Upper lobe of left lung (tissue), 6 donors: ENCODE data around the gene ASH1L. TPM values are rescaled to one million over a fixed set of nuclear protein-coding genes. Genes with fewer than 3 reads are reported as not detected.
A peak's percentile ranks its signal among the peaks of the same experiment; 100 is the strongest.
"Not testable (repeated sequence)": the region's sequence is repeated elsewhere in the genome, so short reads cannot be mapped to it uniquely, and the experiment has no call there.

Experiments used
- ATAC-seq, 2 donors: fragments of 200-7000 bp; cut with Tn5 transposase; one replicate each; pipeline ENCODE4 v1.9.1; 2022; ENCODE audit warnings: mild to moderate bottlenecking in 2 of 2, moderate library complexity in 2 of 2; ENCODE audit not compliant: low FRiP score in 2 of 2
- DNase-seq, 2 donors: peaks; one replicate each; pipeline ENCODE4 v3.0.0-alpha.2; 2019 to 2020
- H3K27ac ChIP-seq, 4 donors: fragments of 200-600 bp; sonication (generic); one replicate each; pipeline ENCODE4 v1.5.1; 2016 to 2019
- H3K27me3 ChIP-seq, 4 donors: fragments of 200-600 bp; sonication (generic); one replicate each; pipeline ENCODE4 v1.5.1; 2017 to 2019
- H3K36me3 ChIP-seq, 4 donors: fragments of 200-600 bp; sonication (generic); one replicate each; pipeline ENCODE4 v1.5.1; 2016 to 2019
- H3K4me1 ChIP-seq, 4 donors: fragments of 200-600 bp; sonication (generic); one replicate each; pipeline ENCODE4 v1.5.1; 2018 to 2019
- H3K4me3 ChIP-seq, 4 donors: fragments of 200-600 bp; sonication (generic); one replicate each; pipeline ENCODE4 v1.5.1; 2017 to 2019; ENCODE audit warnings: mild to moderate bottlenecking in 2 of 4, moderate library complexity in 1 of 4
- H3K9me3 ChIP-seq, 4 donors: fragments of 200-600 bp; sonication (generic); one replicate each; pipeline ENCODE4 v1.5.1; 2018 to 2019
- EP300 ChIP-seq, 4 donors: sonication (generic); formaldehyde crosslinking; IDR thresholded peaks; one replicate each; pipeline ENCODE4 v1.5.1; 2017; ENCODE audit warnings: antibody characterized with exemption in 4 of 4, control low read depth in 2 of 4
- POLR2A ChIP-seq, 4 donors: fragments of 450-650 bp; IDR thresholded peaks; one replicate each; pipeline ENCODE4 v1.5.1; 2016 to 2017; ENCODE audit warnings: antibody characterized with exemption in 4 of 4, mild to moderate bottlenecking in 2 of 4
- POLR2AphosphoS5 ChIP-seq, 2 donors: sonication (generic); formaldehyde crosslinking; IDR thresholded peaks; one replicate each; pipeline ENCODE4 v1.5.1; 2017; ENCODE audit warnings: antibody characterized with exemption in 2 of 2
- WGBS, 2 donors: methylation state at CpG; one replicate each; pipeline ENCODE4 v1.1.5; 2017 to 2018; 5-methylcytosine and 5-hydroxymethylcytosine counted together
- total RNA-seq, 6 donors: library from RNA; depleted of rRNA in 4 of 6; stranded (reverse); fragments of >200 nt in 4 of 6; gene quantifications; one replicate each; pipeline versions ENCODE4 v1.1.0 to v1.2.1, GENCODE V29; 2016 to 2021
- TF ChIP-seq, protein P1 (sequence below), 6 experiments: fragments of 450-650 bp in 4 of 6; fragments of 200-600 bp in 2 of 6; sonication (generic) in 2 of 6; IDR thresholded peaks; one replicate each; pipeline ENCODE4 v1.5.1; 2016 to 2019; ENCODE audit warnings: antibody characterized with exemption in 6 of 6
- donor health status: DM: no; HTN: no; CAD: no; lungs with moderate emphysema.
- donor health status: DM: no; HTN: yes; CAD: no; lungs with severe emphysema.

ASH1L gene, protein sequence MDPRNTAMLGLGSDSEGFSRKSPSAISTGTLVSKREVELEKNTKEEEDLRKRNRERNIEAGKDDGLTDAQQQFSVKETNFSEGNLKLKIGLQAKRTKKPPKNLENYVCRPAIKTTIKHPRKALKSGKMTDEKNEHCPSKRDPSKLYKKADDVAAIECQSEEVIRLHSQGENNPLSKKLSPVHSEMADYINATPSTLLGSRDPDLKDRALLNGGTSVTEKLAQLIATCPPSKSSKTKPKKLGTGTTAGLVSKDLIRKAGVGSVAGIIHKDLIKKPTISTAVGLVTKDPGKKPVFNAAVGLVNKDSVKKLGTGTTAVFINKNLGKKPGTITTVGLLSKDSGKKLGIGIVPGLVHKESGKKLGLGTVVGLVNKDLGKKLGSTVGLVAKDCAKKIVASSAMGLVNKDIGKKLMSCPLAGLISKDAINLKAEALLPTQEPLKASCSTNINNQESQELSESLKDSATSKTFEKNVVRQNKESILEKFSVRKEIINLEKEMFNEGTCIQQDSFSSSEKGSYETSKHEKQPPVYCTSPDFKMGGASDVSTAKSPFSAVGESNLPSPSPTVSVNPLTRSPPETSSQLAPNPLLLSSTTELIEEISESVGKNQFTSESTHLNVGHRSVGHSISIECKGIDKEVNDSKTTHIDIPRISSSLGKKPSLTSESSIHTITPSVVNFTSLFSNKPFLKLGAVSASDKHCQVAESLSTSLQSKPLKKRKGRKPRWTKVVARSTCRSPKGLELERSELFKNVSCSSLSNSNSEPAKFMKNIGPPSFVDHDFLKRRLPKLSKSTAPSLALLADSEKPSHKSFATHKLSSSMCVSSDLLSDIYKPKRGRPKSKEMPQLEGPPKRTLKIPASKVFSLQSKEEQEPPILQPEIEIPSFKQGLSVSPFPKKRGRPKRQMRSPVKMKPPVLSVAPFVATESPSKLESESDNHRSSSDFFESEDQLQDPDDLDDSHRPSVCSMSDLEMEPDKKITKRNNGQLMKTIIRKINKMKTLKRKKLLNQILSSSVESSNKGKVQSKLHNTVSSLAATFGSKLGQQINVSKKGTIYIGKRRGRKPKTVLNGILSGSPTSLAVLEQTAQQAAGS (N-terminal part only)
- 10 to 100 TPM; 43.5 to 68.8 (median 55.1) TPM for total RNA-seq

DNA sequence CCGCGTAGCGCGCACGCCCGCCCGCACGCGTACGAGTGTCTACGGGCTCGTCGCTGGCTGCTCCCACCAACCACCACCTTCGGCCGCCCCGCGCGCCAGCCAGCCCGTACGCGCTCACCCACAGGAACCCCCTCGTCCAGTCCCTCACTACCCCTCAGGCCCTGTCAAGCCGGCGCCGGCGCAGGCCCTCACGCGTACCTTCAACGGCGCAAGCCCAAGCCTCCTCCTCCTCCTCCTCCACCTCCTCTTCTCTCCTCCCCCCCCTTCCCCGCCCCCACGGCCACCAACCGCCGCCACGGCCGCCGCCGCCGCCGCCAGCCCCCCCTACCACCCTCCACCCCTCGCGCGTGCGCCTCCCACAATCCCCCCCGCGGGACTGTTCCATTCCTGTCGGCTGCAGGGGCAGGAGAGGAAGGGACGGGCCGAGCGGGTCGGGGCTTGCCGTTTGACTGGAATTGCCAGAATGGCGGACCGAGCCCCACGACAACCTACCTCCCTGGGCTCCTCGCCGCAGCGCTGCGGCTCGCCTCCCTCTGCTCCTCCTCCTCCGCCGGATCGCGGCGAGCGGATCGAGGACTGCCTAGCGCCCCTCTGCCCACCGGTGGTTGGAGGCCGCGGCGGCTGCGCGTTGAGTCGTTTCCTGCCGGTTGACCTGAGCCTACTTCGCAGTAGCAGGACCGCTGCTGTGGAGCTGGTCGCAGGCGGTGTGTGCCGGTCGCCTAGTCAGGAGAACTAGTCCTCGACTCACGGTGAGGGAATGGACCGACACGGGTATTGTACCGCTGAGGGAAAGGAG, at the start of gene ASH1L:
Gene ASH1L, minus strand, starts transcription at position 223 of the 796 bp plus-strand sequence. CDS start 41,284 bp downstream, outside the sequence.
- peaks cover 29 to 43% (median 32%) of the 10 kb centered on the region in 4 donors for H3K4me1 ChIP-seq
- H3K9me3 ChIP-seq = no peaks in the 10 kb centered on the region
- H3K36me3 ChIP-seq = no peaks in the 10 kb centered on the region
- H3K4me3 ChIP-seq = peak within 1 kb of the TSS; percentile 63 to 92 (median 82)
- peak within 1 kb of the TSS; percentile 97 to 98 (median 98) for H3K27ac ChIP-seq
- ATAC-seq (peak; percentile 96 to 97), DNase-seq (peak; percentile 94 to 98)
- H3K27me3 ChIP-seq = no peaks in the 10 kb centered on the region
- 0% methylated on average over 36 to 40 of the region's 87 CpGs for WGBS, 2 donors
- TF ChIP-seq, protein P1, sequence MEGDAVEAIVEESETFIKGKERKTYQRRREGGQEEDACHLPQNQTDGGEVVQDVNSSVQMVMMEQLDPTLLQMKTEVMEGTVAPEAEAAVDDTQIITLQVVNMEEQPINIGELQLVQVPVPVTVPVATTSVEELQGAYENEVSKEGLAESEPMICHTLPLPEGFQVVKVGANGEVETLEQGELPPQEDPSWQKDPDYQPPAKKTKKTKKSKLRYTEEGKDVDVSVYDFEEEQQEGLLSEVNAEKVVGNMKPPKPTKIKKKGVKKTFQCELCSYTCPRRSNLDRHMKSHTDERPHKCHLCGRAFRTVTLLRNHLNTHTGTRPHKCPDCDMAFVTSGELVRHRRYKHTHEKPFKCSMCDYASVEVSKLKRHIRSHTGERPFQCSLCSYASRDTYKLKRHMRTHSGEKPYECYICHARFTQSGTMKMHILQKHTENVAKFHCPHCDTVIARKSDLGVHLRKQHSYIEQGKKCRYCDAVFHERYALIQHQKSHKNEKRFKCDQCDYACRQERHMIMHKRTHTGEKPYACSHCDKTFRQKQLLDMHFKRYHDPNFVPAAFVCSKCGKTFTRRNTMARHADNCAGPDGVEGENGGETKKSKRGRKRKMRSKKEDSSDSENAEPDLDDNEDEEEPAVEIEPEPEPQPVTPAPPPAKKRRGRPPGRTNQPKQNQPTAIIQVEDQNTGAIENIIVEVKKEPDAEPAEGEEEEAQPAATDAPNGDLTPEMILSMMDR (IDR thresholded peaks at IDR 0.05) = peak in 5 of 6 experiments; percentile 16 to 63 (median 39)
- TF ChIP-seq POLR2AphosphoS5 (IDR thresholded peaks at IDR 0.05) (peak; percentile 96 to 98), EP300 (IDR thresholded peaks at IDR 0.05) (peak in 1 of 4 donors; percentile 11), POLR2A (IDR thresholded peaks at IDR 0.05) (peak; percentile 92 to 97 (median 94))

DNA sequence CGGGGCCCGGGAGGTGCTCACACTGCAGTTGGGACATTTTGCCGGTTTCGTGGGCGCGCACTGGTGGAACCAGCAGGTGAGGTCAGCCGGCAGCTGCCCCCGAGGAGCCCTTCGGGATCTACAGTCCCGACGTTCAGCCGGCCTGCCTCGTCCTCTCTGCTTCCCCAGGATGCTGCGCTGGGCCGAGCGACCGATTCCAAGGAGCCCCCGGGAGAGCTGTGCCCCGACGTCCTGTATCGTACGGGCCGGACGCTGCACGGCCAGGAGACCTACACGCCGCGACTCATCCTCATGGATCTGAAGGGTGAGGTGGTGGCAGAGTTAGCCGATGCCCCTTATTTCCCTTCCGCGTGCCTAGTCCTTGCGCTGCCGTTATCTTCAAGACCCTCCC, 47.6 kb upstream of the ASH1L start:
- H3K27ac ChIP-seq, H3K9me3 ChIP-seq, H3K27me3 ChIP-seq, DNase-seq, H3K4me1 ChIP-seq: not testable (repeated sequence)
- Histone ChIP-seq H3K36me3 (peaks cover 0 to 13% (median 6%) of the 10 kb centered on the region in 4 donors), H3K4me3 (peak overlapping the region in 3 of 4 donors; percentile 60 to 77 (median 63))
- peak; percentile 27 to 53 for ATAC-seq
- WGBS, 2 donors = no CpG with 5 or more reads among the region's 33 CpGs

GRCh38 chr1:155609515-155610256, 47.1 kb upstream of the ASH1L start, which contains the start of gene MSTO1:
MSTO1 (plus strand) TSS chr1:155610218; CDS start chr1:155610249, 31 bp downstream.
- peaks cover 0 to 5% (median 0%) of the 10 kb centered on the region in 4 donors for H3K4me1 ChIP-seq
- H3K9me3 ChIP-seq = no peaks in the 10 kb centered on the region
- DNase-seq (peak; percentile 96 to 98), ATAC-seq (peak; percentile 99)
- 7 to 22% methylated on average over 16 to 43 of the region's 47 CpGs for WGBS, 2 donors
- H3K36me3 ChIP-seq = peaks cover 0 to 13% (median 6%) of the 10 kb centered on the region in 4 donors
- H3K27me3 ChIP-seq = no peaks in the 10 kb centered on the region
- peak within 1 kb of the TSS; percentile 56 to 83 (median 64) for H3K27ac ChIP-seq
- peak; percentile 54 to 69 for TF ChIP-seq POLR2AphosphoS5 (IDR thresholded peaks at IDR 0.05)
- TF ChIP-seq, protein P1 (IDR thresholded peaks at IDR 0.05) = peak in 1 of 6 experiments; percentile 11
- peak in 2 of 4 donors; percentile 33 to 51 for TF ChIP-seq POLR2A (IDR thresholded peaks at IDR 0.05)
- TF ChIP-seq EP300 (IDR thresholded peaks at IDR 0.05) = no peak
- peak within 1 kb of the TSS; percentile 60 to 79 (median 70) for H3K4me3 ChIP-seq

DNA sequence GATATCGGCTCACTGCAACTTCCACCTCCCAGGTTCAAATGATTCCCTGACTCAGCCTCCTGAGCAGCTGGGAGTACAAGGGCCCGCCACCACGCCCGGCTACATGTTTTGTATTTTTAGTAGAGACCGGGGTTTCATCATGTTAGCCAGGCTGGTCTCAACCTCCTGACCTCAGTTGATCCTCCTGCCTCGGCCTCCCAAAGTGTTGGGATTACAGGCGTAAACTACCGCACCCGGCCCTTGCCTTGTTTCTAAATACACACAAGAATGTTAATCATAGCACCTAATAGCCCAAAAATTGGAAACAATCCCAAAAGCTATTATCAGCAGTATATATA, 46.3 kb upstream of the ASH1L start:
- Histone ChIP-seq H3K9me3 (no peaks in the 10 kb centered on the region), H3K36me3 (peaks cover 0 to 13% (median 6%) of the 10 kb centered on the region in 4 donors), H3K4me3 (no peak overlapping the region), H3K27ac (no peak overlapping the region), H3K4me1 (peaks cover 0 to 5% (median 0%) of the 10 kb centered on the region in 4 donors), H3K27me3 (no peaks in the 10 kb centered on the region)
- DNase-seq (no peak), ATAC-seq (no peak)
- WGBS, 2 donors = 93% methylated on average over 9 of the region's 9 CpGs
- TF ChIP-seq, protein P1 (IDR thresholded peaks at IDR 0.05) = no peak
- no peak for TF ChIP-seq EP300 (IDR thresholded peaks at IDR 0.05)
- no peak for TF ChIP-seq POLR2AphosphoS5 (IDR thresholded peaks at IDR 0.05)
- TF ChIP-seq POLR2A (IDR thresholded peaks at IDR 0.05) = no peak
